Measurements from ENCODE around the gene FRMPD3.
"Not testable (repeated sequence)": the region's sequence is repeated elsewhere in the genome, so short reads cannot be mapped to it uniquely, and the experiment has no call there.

FRMPD3 gene

GRCh38 chrX:107471420-107471819 is 22.0 kb downstream of the FRMPD3 start:
- H3K9me3 ChIP-seq (ENCODE audit: control insufficient read depth in 2 of 2, low read length in 2 of 2): not testable (repeated sequence)

DNA sequence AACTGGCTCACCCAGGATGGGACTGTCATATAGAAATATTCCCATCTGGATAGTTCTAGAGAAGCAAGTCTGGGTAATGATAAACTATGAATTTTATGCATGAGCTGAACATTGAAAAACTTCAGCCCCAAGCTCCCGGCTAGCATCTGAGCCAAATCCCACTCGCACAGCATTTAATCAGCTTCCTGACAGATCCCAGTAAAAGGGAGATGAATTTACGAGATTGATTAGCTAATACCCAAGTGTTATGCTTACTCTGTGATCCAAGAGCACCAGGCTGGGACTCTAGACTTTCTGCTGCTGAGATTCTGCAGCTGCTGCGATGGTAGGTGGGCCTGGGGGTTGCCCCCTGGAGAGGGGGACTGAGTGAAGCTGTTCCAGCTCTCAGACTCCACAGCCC is 28.0 kb downstream of the FRMPD3 start:
- Histone ChIP-seq H3K9ac (ENCODE audit: low read depth in 1 of 2, low read length in 2 of 2) (no peak overlapping the region), H3K27ac (ENCODE audit: low read depth in 2 of 2, low read length in 2 of 2) (no peak overlapping the region), H3K9me3 (ENCODE audit: control insufficient read depth in 2 of 2, low read length in 2 of 2) (no peaks in the 10 kb centered on the region), H3K36me3 (ENCODE audit: control insufficient read depth in 2 of 2, insufficient read depth in 2 of 2, low read length in 2 of 2) (no peaks in the 10 kb centered on the region), H3K4me3 (ENCODE audit: low read length in 2 of 2) (no peak overlapping the region), H3K4me1 (ENCODE audit: control insufficient read depth in 2 of 2, insufficient read depth in 2 of 2, low read length in 2 of 2) (no peaks in the 10 kb centered on the region), H3K27me3 (ENCODE audit: control insufficient read depth in 2 of 2, insufficient read depth in 2 of 2, low read length in 2 of 2) (peaks cover 3 to 10% of the 10 kb centered on the region in 2 donors)

More at GRCh38 chrX:107471420-107471819, 22.0 kb downstream of the FRMPD3 start:
- H3K9ac ChIP-seq (ENCODE audit: low read depth in 1 of 2, low read length in 2 of 2); H3K4me1 ChIP-seq (ENCODE audit: control insufficient read depth in 2 of 2, insufficient read depth in 2 of 2, low read length in 2 of 2); H3K27ac ChIP-seq (ENCODE audit: low read depth in 2 of 2, low read length in 2 of 2); H3K36me3 ChIP-seq (ENCODE audit: control insufficient read depth in 2 of 2, insufficient read depth in 2 of 2, low read length in 2 of 2); H3K4me3 ChIP-seq (ENCODE audit: low read length in 2 of 2); H3K27me3 ChIP-seq (ENCODE audit: control insufficient read depth in 2 of 2, insufficient read depth in 2 of 2, low read length in 2 of 2): not testable (repeated sequence)

DNA sequence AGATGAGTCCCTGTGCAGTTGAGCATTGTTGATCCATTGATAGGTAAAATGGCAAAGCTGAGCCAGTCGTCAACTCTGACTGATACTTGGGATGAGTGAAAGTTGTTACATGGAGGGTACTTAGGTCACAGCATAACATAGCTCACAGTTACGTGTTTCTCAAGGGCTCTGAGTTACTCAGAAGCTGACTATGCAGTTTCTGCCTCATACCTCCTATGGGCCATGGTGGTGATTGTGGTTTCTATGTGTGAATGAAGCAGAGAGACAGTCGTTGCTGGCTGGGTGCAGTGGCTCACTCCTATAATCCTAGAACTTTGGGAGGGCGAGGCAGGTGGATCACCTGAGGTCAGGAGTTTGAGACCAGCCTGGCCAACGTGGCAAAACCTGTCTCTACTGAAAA is 30.8 kb downstream of the FRMPD3 start:
- no peak overlapping the region for H3K9ac ChIP-seq (ENCODE audit: low read depth in 1 of 2, low read length in 2 of 2)
- no peaks in the 10 kb centered on the region for H3K9me3 ChIP-seq (ENCODE audit: control insufficient read depth in 2 of 2, low read length in 2 of 2)
- no peaks in the 10 kb centered on the region for H3K36me3 ChIP-seq (ENCODE audit: control insufficient read depth in 2 of 2, insufficient read depth in 2 of 2, low read length in 2 of 2)
- H3K4me1 ChIP-seq (ENCODE audit: control insufficient read depth in 2 of 2, insufficient read depth in 2 of 2, low read length in 2 of 2): no peaks in the 10 kb centered on the region
- H3K27me3 ChIP-seq (ENCODE audit: control insufficient read depth in 2 of 2, insufficient read depth in 2 of 2, low read length in 2 of 2): peaks cover 3 to 11% of the 10 kb centered on the region in 2 donors
- H3K27ac ChIP-seq (ENCODE audit: low read depth in 2 of 2, low read length in 2 of 2): no peak overlapping the region
- H3K4me3 ChIP-seq (ENCODE audit: low read length in 2 of 2): no peak overlapping the region

DNA sequence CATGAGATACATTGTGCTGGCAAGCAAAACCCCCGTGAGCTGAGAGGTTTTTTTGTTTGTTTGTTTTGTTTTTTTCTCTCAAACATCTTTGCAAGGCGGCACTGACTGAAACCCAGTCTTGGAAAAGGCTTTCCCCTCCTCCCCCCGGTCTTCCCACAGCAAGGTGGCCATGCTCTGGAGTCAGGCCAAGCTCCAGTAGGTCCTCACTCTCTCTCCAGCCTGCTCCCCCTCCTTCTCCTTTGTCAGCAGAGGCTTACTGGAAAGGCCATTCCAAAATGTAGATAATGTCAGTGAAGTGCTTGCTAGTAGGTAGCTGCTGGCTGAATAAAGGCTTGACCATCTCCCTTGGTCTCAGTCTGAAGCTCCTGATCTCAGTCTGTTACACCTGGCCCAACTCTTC is 32.6 kb downstream of the FRMPD3 start:
- no peak overlapping the region for H3K4me3 ChIP-seq (ENCODE audit: low read length in 2 of 2)
- H3K27me3 ChIP-seq (ENCODE audit: control insufficient read depth in 2 of 2, insufficient read depth in 2 of 2, low read length in 2 of 2): peaks cover 5 to 6% of the 10 kb centered on the region in 2 donors
- H3K4me1 ChIP-seq (ENCODE audit: control insufficient read depth in 2 of 2, insufficient read depth in 2 of 2, low read length in 2 of 2): no peaks in the 10 kb centered on the region
- H3K9ac ChIP-seq (ENCODE audit: low read depth in 1 of 2, low read length in 2 of 2): no peak overlapping the region
- no peaks in the 10 kb centered on the region for H3K9me3 ChIP-seq (ENCODE audit: control insufficient read depth in 2 of 2, low read length in 2 of 2)
- H3K36me3 ChIP-seq (ENCODE audit: control insufficient read depth in 2 of 2, insufficient read depth in 2 of 2, low read length in 2 of 2): no peaks in the 10 kb centered on the region
- H3K27ac ChIP-seq (ENCODE audit: low read depth in 2 of 2, low read length in 2 of 2): no peak overlapping the region

GRCh38 chrX:107484002-107484726 is 34.7 kb downstream of the FRMPD3 start:
- Histone ChIP-seq H3K4me1 (ENCODE audit: control insufficient read depth in 2 of 2, insufficient read depth in 2 of 2, low read length in 2 of 2) (no peaks in the 10 kb centered on the region), H3K36me3 (ENCODE audit: control insufficient read depth in 2 of 2, insufficient read depth in 2 of 2, low read length in 2 of 2) (no peaks in the 10 kb centered on the region), H3K9ac (ENCODE audit: low read depth in 1 of 2, low read length in 2 of 2) (no peak overlapping the region), H3K27ac (ENCODE audit: low read depth in 2 of 2, low read length in 2 of 2) (no peak overlapping the region), H3K9me3 (ENCODE audit: control insufficient read depth in 2 of 2, low read length in 2 of 2) (no peaks in the 10 kb centered on the region), H3K27me3 (ENCODE audit: control insufficient read depth in 2 of 2, insufficient read depth in 2 of 2, low read length in 2 of 2) (peaks cover 5 to 6% of the 10 kb centered on the region in 2 donors), H3K4me3 (ENCODE audit: low read length in 2 of 2) (no peak overlapping the region)

GRCh38 chrX:107485013-107485412 is 35.6 kb downstream of the FRMPD3 start:
- no peaks in the 10 kb centered on the region for H3K36me3 ChIP-seq (ENCODE audit: control insufficient read depth in 2 of 2, insufficient read depth in 2 of 2, low read length in 2 of 2)
- H3K27me3 ChIP-seq (ENCODE audit: control insufficient read depth in 2 of 2, insufficient read depth in 2 of 2, low read length in 2 of 2): peaks cover 5 to 6% of the 10 kb centered on the region in 2 donors
- H3K9ac ChIP-seq (ENCODE audit: low read depth in 1 of 2, low read length in 2 of 2): no peak overlapping the region
- H3K4me3 ChIP-seq (ENCODE audit: low read length in 2 of 2): no peak overlapping the region
- H3K9me3 ChIP-seq (ENCODE audit: control insufficient read depth in 2 of 2, low read length in 2 of 2): no peaks in the 10 kb centered on the region
- no peak overlapping the region for H3K27ac ChIP-seq (ENCODE audit: low read depth in 2 of 2, low read length in 2 of 2)
- H3K4me1 ChIP-seq (ENCODE audit: control insufficient read depth in 2 of 2, insufficient read depth in 2 of 2, low read length in 2 of 2): no peaks in the 10 kb centered on the region

DNA sequence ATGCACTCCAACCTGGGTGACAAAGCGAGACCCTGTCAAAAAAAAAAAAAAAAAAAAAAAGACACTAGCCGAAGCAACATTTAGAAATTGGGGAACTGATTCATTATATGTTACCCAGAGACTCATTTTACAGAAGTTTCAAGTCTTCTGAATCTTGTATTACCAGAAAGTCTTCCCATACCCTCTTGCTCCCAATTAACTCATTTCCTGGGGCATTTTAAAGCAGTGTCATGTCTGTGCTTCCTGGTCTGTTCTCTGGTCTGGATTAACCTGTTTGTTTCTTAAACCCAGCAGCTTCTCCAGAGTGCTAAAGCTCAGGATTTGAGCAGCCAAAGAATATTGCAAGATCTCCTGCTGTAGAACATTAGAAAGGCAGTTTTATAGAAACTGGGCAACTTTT is 43.7 kb downstream of the FRMPD3 start:
- no peaks in the 10 kb centered on the region for H3K4me1 ChIP-seq (ENCODE audit: control insufficient read depth in 2 of 2, insufficient read depth in 2 of 2, low read length in 2 of 2)
- peaks cover 2% of the 10 kb centered on the region in 2 donors for H3K27me3 ChIP-seq (ENCODE audit: control insufficient read depth in 2 of 2, insufficient read depth in 2 of 2, low read length in 2 of 2)
- H3K27ac ChIP-seq (ENCODE audit: low read depth in 2 of 2, low read length in 2 of 2): no peak overlapping the region
- H3K36me3 ChIP-seq (ENCODE audit: control insufficient read depth in 2 of 2, insufficient read depth in 2 of 2, low read length in 2 of 2): no peaks in the 10 kb centered on the region
- no peaks in the 10 kb centered on the region for H3K9me3 ChIP-seq (ENCODE audit: control insufficient read depth in 2 of 2, low read length in 2 of 2)
- no peak overlapping the region for H3K4me3 ChIP-seq (ENCODE audit: low read length in 2 of 2)
- no peak overlapping the region for H3K9ac ChIP-seq (ENCODE audit: low read depth in 1 of 2, low read length in 2 of 2)

DNA sequence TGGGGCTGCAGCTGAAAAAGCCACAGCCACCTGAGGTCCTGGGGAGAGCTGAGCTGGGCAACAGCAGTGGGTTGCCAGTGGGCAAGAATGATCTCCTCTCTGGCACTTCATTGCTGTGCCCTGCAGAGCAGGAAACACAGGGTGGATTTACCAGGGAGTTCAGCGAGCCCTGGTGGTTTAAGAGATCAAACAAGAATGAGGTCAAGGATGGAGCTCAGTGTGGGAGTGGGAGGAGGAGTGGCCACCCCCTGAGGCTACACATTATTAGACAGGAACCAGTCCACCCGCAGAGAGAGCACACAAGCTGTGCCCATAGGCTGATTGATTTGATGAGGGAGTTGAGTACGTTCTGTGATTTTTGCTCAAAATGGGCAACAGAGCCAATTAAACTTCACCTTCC is 47.3 kb downstream of the FRMPD3 start:
- Histone ChIP-seq H3K27ac (ENCODE audit: low read depth in 2 of 2, low read length in 2 of 2) (no peak overlapping the region), H3K27me3 (ENCODE audit: control insufficient read depth in 2 of 2, insufficient read depth in 2 of 2, low read length in 2 of 2) (no peaks in the 10 kb centered on the region), H3K9me3 (ENCODE audit: control insufficient read depth in 2 of 2, low read length in 2 of 2) (no peaks in the 10 kb centered on the region), H3K36me3 (ENCODE audit: control insufficient read depth in 2 of 2, insufficient read depth in 2 of 2, low read length in 2 of 2) (no peaks in the 10 kb centered on the region), H3K9ac (ENCODE audit: low read depth in 1 of 2, low read length in 2 of 2) (no peak overlapping the region), H3K4me3 (ENCODE audit: low read length in 2 of 2) (no peak overlapping the region), H3K4me1 (ENCODE audit: control insufficient read depth in 2 of 2, insufficient read depth in 2 of 2, low read length in 2 of 2) (no peaks in the 10 kb centered on the region)

All from mucosa of rectum (tissue), 2 donors.